ENCODE results near the gene SH3RF3. TPM values are rescaled to one million over a fixed set of nuclear protein-coding genes. Genes with fewer than 3 reads are reported as not detected.

SH3RF3 gene
- total RNA-seq, 1 donor from 2014 or later, result 7.3 TPM

GRCh38 chr2:109306190-109306589 is 177.2 kb downstream of the SH3RF3 start:
- Histone ChIP-seq H3K27ac (ENCODE audit: low read depth, low read length) (no peak overlapping the region), H2AFZ (ENCODE audit: low read depth, low read length) (no peak overlapping the region), H3K4me3 (ENCODE audit: insufficient read depth, low read depth, low read length) (no peak overlapping the region), H3K9me3 (ENCODE audit: insufficient read depth, low read depth, low read length) (no peaks in the 10 kb centered on the region), H3K4me2 (ENCODE audit: low read length) (no peak overlapping the region), H4K20me1 (ENCODE audit: insufficient read depth, low read length) (peaks cover 40% of the 10 kb centered on the region), H3K79me2 (ENCODE audit: insufficient read depth, low read length) (no peaks in the 10 kb centered on the region), H3K27me3 (ENCODE audit: insufficient read depth, low read length) (no peaks in the 10 kb centered on the region), H3K4me1 (ENCODE audit: insufficient read depth, low read length) (no peaks in the 10 kb centered on the region), H3K9ac (ENCODE audit: low read length) (no peak overlapping the region), H3K36me3 (ENCODE audit: insufficient read depth, low read length) (no peaks in the 10 kb centered on the region)
- FAIRE-seq (no peak), DNase-seq (ENCODE audit: low read depth) (no peak)
- H3K9me3 Mint-ChIP-seq (ENCODE audit: unreplicated experiment), result no peaks in the 10 kb centered on the region
- no peak overlapping the region for H3K4me3 Mint-ChIP-seq (ENCODE audit: unreplicated experiment)
- TF ChIP-seq, protein P1, sequence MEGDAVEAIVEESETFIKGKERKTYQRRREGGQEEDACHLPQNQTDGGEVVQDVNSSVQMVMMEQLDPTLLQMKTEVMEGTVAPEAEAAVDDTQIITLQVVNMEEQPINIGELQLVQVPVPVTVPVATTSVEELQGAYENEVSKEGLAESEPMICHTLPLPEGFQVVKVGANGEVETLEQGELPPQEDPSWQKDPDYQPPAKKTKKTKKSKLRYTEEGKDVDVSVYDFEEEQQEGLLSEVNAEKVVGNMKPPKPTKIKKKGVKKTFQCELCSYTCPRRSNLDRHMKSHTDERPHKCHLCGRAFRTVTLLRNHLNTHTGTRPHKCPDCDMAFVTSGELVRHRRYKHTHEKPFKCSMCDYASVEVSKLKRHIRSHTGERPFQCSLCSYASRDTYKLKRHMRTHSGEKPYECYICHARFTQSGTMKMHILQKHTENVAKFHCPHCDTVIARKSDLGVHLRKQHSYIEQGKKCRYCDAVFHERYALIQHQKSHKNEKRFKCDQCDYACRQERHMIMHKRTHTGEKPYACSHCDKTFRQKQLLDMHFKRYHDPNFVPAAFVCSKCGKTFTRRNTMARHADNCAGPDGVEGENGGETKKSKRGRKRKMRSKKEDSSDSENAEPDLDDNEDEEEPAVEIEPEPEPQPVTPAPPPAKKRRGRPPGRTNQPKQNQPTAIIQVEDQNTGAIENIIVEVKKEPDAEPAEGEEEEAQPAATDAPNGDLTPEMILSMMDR (IDR thresholded peaks at IDR 0.05; ENCODE audit: insufficient read depth, low read depth, low read length), result no peak
- TF ChIP-seq EZH2 (IDR thresholded peaks at IDR 0.05; ENCODE audit: insufficient read depth, low read length), result no peak
- H3K27ac Mint-ChIP-seq (ENCODE audit: unreplicated experiment), result no peak overlapping the region
- no peaks in the 10 kb centered on the region for H3K36me3 Mint-ChIP-seq (ENCODE audit: low read depth, unreplicated experiment)
- H3K4me1 Mint-ChIP-seq (ENCODE audit: low read depth, unreplicated experiment), result peaks cover 3% of the 10 kb centered on the region
- peaks cover 18% of the 10 kb centered on the region for H3K27me3 Mint-ChIP-seq (ENCODE audit: low read depth, unreplicated experiment)

DNA sequence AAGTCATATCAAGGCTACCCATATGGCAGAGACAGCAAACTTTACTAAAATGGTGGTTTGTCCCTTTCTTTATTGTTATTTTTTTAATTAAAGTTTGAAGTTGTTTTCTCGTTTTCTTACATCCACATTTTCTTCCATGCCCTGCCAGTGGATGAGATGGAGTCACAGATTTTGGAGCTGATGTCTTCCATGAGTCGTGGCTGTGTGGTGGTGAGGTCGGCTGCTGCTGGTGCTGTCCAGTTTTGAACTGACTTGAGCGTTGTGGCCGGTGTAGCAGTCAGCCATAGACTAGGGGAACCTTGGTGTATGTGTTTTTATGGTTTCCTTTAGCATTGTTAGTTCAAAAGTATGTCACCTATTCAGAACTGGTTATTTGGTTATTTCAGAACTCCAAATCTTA is 182.8 kb downstream of the SH3RF3 start:
- Mint-ChIP-seq H3K36me3 (ENCODE audit: low read depth, unreplicated experiment) (no peaks in the 10 kb centered on the region), H3K9me3 (ENCODE audit: unreplicated experiment) (no peaks in the 10 kb centered on the region), H3K4me3 (ENCODE audit: unreplicated experiment) (no peak overlapping the region), H3K27me3 (ENCODE audit: low read depth, unreplicated experiment) (peaks cover 20% of the 10 kb centered on the region), H3K27ac (ENCODE audit: unreplicated experiment) (no peak overlapping the region), H3K4me1 (ENCODE audit: low read depth, unreplicated experiment) (peaks cover 2% of the 10 kb centered on the region)
- Histone ChIP-seq H3K27me3 (ENCODE audit: insufficient read depth, low read length) (peaks cover 2% of the 10 kb centered on the region), H3K4me1 (ENCODE audit: insufficient read depth, low read length) (no peaks in the 10 kb centered on the region), H2AFZ (ENCODE audit: low read depth, low read length) (no peak overlapping the region), H3K36me3 (ENCODE audit: insufficient read depth, low read length) (no peaks in the 10 kb centered on the region), H3K79me2 (ENCODE audit: insufficient read depth, low read length) (no peaks in the 10 kb centered on the region), H3K27ac (ENCODE audit: low read depth, low read length) (no peak overlapping the region), H3K4me3 (ENCODE audit: insufficient read depth, low read depth, low read length) (no peak overlapping the region), H3K4me2 (ENCODE audit: low read length) (no peak overlapping the region), H4K20me1 (ENCODE audit: insufficient read depth, low read length) (peaks cover 36% of the 10 kb centered on the region), H3K9ac (ENCODE audit: low read length) (no peak overlapping the region), H3K9me3 (ENCODE audit: insufficient read depth, low read depth, low read length) (no peaks in the 10 kb centered on the region)
- FAIRE-seq, result no peak
- TF ChIP-seq, protein P1 (IDR thresholded peaks at IDR 0.05; ENCODE audit: insufficient read depth, low read depth, low read length), result no peak
- no peak for TF ChIP-seq EZH2 (IDR thresholded peaks at IDR 0.05; ENCODE audit: insufficient read depth, low read length)
- DNase-seq (ENCODE audit: low read depth), result no peak

DNA sequence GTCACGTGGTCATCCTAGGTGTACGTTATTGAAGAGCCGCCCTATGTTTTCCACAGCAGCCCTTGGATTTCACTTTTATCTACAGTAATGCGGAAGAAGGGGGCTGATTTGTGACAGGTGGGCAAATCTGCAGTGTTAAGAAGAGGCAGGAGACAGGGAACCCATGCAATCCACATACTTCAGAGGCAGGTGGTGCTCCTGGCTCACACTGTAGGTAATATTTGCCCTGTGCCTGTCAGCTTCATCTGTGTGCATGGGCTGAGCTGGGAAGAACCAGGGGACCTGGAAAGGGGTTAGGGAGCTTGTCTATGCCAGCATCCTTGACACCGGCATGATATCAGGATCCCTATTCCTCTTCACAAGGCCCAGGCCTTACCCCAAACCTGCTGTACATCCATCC is 183.9 kb downstream of the SH3RF3 start:
- H3K9ac ChIP-seq (ENCODE audit: low read length), result no peak overlapping the region
- no peak overlapping the region for H3K4me2 ChIP-seq (ENCODE audit: low read length)
- peaks cover 3% of the 10 kb centered on the region for H3K4me1 Mint-ChIP-seq (ENCODE audit: low read depth, unreplicated experiment)
- no peaks in the 10 kb centered on the region for H3K9me3 ChIP-seq (ENCODE audit: insufficient read depth, low read depth, low read length)
- no peak overlapping the region for H3K4me3 ChIP-seq (ENCODE audit: insufficient read depth, low read depth, low read length)
- H3K4me3 Mint-ChIP-seq (ENCODE audit: unreplicated experiment), result no peak overlapping the region
- no peaks in the 10 kb centered on the region for H3K79me2 ChIP-seq (ENCODE audit: insufficient read depth, low read length)
- H4K20me1 ChIP-seq (ENCODE audit: insufficient read depth, low read length), result peaks cover 40% of the 10 kb centered on the region
- peaks cover 4% of the 10 kb centered on the region for H3K9me3 Mint-ChIP-seq (ENCODE audit: unreplicated experiment)
- no peak for DNase-seq (ENCODE audit: low read depth)
- no peak overlapping the region for H3K27ac ChIP-seq (ENCODE audit: low read depth, low read length)
- peaks cover 2% of the 10 kb centered on the region for H3K27me3 ChIP-seq (ENCODE audit: insufficient read depth, low read length)
- H3K27ac Mint-ChIP-seq (ENCODE audit: unreplicated experiment), result no peak overlapping the region
- TF ChIP-seq EZH2 (IDR thresholded peaks at IDR 0.05; ENCODE audit: insufficient read depth, low read length), result no peak
- TF ChIP-seq, protein P1 (IDR thresholded peaks at IDR 0.05; ENCODE audit: insufficient read depth, low read depth, low read length), result no peak
- no peak for FAIRE-seq
- H3K4me1 ChIP-seq (ENCODE audit: insufficient read depth, low read length), result peaks cover 5% of the 10 kb centered on the region
- no peaks in the 10 kb centered on the region for H3K36me3 ChIP-seq (ENCODE audit: insufficient read depth, low read length)
- no peak overlapping the region for H2AFZ ChIP-seq (ENCODE audit: low read depth, low read length)
- peaks cover 22% of the 10 kb centered on the region for H3K27me3 Mint-ChIP-seq (ENCODE audit: low read depth, unreplicated experiment)
- H3K36me3 Mint-ChIP-seq (ENCODE audit: low read depth, unreplicated experiment), result no peaks in the 10 kb centered on the region
